GM18499 (cell line): ENCODE measurements around the gene MAZ.

Experiments
- ATAC-seq: cut with Tn5 transposase; IDR thresholded peaks from one replicate; pipeline ENCODE4 v1.9.1; 2021; ENCODE audit warnings: moderate number of reproducible peaks; ENCODE audit not compliant: insufficient read depth, unreplicated experiment

Gene MAZ

DNA sequence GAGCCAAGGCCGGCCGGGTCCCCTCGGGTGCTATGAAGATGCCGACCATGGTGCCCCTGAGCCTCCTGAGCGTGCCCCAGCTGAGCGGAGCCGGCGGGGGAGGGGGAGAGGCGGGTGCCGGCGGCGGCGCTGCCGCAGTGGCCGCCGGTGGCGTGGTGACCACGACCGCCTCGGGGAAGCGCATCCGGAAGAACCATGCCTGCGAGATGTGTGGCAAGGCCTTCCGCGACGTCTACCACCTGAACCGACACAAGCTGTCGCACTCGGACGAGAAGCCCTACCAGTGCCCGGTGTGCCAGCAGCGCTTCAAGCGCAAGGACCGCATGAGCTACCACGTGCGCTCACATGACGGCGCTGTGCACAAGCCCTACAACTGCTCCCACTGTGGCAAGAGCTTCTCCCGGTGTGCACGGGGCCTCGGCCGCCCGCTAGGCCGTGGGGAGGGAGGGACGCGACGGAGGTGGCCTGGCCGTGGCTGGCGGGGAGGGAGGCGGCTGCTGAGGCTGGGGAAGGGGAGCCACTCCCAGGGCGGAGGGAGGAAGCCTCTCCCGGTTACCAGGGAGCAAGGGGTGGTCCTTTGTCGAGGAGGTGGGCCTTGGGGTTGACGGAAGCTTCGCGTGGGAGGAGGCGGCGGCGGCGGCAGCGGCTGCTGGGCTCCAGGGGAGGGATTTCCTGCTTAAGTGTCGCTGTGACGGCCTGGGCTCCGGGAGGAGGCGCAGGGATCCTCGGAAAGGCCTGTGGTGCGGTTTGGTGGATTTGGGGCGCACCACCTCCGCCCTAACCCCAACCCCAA is 1.3 kb downstream of the MAZ start:
- ATAC-seq: no peak

DNA sequence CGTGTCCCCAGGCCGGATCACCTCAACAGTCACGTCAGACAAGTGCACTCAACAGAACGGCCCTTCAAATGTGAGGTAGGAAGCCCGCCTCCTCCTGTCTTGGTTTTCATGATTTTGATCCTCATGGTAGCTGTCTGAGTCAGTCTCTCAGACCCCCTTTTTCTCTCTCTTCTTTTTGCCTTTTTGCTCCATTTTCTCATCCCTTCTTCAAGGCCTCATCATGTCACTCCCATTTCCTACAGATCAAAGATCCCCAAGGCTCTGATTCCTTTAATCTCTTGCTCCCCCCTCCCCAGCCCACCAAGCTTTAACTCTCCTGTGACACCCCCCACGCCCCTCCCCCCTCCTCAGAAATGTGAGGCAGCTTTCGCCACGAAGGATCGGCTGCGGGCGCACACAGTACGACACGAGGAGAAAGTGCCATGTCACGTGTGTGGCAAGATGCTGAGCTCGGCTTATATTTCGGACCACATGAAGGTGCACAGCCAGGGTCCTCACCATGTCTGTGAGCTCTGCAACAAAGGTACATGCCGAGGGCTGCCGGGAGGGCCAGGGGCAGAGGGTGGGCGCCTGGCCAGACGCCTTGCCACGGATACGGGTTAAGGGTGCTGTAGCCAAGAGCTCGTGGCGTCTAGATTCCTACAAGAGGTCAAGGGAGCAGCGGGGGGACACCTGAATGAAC is 2.0 kb downstream of the MAZ start:
- ATAC-seq: no peak

DNA sequence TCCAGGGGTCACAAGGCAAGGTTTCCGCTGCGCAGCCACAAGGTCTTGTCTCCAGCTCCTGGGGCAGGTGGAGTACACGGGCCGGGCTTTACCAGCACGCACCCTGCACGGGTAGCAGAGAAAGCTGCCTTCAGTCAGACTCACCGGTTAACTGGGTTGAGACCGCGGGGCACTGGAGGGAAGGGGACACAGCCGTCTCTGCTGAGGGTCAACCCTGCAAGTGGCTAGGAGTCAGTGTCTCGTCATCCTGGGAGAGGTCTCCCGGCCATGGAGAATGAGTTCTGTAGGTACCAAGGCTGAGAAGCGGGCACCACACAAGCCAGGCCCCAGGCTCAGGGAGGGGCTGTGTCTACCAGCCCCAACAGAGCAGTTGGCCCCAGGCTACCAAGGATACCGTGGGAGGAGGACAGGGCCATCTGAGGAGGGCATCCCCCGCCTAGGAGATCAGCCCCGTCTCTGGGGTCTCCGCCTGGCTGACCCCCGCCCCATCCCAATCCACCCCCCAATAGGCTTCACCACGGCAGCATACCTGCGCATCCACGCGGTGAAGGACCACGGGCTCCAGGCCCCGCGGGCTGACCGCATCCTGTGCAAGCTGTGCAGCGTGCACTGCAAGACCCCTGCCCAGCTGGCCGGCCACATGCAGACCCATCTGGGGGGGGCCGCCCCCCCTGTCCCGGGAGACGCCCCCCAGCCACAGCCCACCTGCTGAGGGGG is 2.9 kb downstream of the MAZ start:
- ATAC-seq: no peak

DNA sequence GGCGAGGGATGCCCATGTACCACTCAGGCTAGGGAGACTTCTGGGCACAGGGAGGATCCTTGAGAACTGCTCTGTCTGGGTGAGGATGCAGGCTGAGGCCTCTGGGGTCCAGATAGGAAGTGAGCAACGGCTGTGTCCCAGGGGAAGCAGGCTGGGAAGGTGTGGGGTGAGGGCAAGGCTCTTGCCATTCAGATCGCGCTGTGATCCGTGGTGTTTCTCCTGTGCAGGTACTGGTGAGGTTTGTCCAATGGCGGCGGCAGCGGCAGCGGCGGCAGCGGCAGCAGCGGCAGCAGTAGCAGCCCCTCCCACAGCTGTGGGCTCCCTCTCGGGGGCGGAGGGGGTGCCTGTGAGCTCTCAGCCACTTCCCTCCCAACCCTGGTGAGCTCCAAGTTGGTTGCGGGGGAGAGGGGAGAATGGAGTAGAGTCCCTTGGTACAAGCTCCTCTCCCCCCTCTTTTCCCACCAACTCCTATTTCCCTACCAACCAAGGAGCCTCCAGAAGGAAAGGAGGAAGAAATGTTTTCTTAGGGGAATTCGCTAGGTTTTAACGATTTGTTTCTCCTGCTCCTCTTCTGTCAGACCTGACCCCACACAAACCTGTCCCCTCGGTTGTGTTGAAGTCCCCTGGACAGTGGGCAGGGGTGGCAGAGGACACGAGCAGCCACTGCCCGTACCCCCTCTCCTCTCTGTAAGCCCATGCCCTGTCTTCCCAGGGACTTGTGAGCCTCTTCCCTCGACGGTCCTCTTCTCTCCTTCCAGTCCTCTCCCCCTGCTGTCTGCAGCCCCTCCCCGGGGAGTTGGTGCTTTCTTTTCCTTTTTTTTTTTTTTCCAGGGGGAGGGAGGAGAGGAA is 3.7 kb downstream of the MAZ start:
- ATAC-seq: no peak

DNA sequence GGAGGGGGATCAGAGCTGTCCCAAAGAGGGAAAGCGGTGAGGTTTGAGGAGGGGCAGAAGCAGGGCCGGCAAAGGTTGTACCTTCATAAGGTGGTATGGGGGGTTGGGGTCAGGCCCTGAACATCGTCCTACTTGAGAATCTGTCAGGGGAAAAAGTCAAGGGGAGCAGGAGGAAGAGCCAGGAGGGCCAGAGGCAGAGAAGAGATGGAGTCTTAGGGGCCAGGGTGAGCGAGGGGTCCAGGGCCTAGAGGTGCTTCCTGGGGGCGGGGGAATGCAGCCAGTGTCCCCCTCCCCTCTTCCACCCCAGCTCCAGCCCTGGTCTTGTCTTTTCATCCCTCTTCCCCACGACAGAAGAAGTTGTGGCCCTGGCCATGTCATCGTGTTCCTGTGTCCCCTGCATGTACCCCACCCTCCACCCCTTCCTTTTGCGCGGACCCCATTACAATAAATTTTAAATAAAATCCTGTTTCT is 4.4 kb downstream of the MAZ start:
- no peak for ATAC-seq

DNA sequence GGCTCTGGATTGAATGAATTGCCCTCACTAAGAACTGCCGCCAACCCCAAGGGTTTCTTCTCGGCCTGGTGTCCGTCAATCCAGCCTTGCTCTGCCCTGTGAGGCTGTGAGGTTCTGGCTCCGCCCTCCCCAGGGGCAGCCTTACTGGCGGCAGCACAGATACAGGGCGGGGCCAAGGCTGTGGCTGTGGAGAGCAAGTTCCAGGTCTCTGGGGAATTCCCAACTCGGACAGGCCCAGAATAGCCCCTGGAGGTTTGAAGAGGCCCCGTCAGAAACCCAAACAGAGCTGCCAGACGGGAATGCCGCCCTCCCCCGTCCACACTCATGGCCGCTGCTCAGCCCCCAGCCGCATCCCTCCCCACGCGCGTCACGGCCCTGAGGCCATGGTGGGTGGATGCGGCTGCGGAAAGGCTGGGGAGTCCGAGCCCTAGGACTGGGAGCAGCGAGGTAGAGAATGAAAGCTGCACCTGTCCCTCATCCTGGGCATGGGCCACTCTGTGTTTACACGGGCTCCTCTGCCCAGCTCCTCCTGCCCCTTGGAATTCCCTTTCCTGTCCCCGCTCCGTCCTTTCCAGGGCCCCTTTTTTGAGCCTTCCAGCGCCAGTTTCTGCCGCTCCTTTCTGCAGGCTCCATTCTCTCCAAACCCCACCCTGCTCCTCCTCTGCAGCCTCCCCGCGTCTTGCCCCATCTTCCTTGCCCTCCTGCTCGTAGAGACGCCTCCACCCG is 5.0 kb downstream of the MAZ start:
- no peak for ATAC-seq

DNA sequence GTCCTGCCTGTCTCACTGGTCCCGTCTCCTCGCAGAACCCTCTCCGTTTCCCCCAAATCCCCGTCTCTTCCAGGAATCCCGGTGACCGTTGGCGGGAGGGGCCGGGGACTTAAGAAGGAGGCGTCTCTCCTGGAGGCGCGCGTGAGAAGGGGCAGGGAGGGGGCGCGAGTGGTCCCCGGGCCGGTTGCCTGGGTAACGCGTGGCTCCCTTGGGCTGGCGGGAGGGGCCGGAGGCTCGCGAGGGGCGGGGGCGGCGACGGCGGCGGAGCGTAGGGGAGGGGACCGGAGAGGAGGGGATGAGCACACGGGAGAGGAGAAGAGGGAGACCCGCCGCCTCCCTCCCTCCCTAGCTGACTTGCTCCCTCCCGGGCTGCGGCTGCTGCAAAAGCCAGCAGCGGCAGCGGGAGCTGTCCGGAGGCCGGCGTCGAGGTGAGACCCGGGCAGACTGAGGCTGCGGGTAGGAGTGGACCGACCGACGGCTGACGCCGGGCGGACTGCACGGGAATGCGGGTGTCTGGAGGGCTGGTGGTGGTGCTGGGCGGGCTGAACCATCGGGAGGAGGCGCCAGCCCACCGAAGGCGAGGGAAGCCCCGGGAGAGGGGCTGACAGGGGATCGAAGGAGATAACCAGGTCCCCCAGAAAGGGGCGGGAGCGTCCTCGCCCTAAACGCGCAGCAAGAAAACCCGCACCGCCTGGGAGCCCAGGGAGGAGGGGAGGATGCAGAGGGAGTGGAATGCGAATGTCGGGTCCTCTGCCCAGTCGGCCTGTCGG is 5.8 kb downstream of the MAZ start, which contains the start of gene PRRT2:
Gene PRRT2 (plus strand): TSS at position 298 of the 770 bp plus-strand sequence. CDS start 862 bp downstream, outside the sequence.
- no peak for ATAC-seq

DNA sequence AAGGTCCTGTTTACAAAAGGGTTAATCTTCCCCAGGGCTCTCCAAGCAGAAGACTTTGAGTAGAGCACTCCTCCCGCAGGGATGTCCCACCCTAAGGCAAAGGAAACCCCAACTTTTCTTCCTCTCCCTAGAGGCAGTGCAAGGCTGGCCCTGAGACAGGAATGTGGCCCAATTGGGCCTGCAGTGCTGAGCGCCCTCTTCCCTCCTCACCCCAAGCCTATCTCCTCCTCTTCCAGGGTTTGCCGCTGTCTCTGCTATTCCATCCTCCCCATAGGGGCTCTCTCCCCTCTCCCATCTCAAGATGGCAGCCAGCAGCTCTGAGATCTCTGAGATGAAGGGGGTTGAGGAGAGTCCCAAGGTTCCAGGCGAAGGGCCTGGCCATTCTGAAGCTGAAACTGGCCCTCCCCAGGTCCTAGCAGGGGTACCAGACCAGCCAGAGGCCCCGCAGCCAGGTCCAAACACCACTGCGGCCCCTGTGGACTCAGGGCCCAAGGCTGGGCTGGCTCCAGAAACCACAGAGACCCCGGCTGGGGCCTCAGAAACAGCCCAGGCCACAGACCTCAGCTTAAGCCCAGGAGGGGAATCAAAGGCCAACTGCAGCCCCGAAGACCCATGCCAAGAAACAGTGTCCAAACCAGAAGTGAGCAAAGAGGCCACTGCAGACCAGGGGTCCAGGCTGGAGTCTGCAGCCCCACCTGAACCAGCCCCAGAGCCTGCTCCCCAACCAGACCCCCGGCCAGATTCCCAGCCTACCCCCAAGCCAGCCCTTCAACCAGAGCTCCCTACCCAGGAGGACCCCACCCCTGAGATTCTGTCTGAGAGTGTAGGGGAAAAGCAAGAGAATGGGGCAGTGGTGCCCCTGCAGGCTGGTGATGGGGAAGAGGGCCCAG is 6.7 kb downstream of the MAZ start:
- ATAC-seq: no peak

DNA sequence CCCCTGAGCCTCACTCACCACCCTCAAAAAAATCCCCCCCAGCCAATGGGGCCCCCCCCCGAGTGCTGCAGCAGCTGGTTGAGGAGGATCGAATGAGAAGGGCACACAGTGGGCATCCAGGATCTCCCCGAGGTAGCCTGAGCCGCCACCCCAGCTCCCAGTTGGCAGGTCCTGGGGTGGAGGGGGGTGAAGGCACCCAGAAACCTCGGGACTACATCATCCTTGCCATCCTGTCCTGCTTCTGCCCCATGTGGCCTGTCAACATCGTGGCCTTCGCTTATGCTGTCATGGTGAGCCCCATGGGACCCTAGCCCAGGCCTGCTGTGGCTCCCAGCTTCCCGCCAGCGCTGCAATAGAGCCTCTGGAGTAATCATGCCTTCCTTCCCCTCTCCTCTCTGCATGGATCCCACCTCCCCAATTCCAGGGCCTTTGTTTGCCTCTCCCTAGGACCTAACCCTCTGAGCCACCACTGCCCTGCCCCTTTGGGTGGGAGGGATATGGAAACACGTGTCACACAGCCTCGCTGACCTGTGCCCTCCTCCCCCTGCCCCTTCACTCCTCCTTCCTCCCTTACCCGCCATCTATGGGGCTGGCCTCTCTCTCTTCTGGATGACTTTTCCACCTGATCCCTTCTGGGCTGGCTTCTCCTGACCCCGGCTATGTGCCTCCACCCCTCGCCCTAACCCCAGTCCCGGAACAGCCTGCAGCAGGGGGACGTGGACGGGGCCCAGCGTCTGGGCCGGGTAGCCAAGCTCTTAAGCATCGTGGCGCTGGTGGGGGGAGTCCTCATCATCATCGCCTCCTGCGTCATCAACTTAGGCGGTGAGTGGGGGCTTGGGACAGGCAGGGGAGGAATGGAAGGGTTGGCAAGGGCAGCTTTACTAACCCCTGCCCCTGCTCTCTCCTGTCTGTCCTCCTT is 7.6 kb downstream of the MAZ start:
- no peak for ATAC-seq

DNA sequence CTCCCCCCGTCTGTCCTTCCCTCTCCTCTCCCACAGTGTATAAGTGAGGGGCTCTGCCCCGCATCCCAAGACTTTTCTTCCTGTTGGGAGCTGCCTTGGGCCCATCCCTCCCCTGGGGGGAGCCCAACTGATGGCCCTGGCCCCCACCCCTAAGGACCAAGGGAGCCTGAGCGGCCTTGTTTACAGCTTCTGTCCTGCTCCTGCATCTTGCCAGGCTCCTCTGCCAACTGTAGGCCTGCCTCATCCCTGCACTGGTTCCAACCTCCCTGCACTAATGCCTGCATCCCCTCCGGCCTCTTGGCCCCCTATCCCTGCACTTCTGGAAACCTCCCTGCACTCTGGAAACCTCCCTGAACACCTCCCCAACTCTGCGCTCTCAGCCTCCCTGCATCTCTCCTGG is 8.3 kb downstream of the MAZ start:
- ATAC-seq: no peak

DNA sequence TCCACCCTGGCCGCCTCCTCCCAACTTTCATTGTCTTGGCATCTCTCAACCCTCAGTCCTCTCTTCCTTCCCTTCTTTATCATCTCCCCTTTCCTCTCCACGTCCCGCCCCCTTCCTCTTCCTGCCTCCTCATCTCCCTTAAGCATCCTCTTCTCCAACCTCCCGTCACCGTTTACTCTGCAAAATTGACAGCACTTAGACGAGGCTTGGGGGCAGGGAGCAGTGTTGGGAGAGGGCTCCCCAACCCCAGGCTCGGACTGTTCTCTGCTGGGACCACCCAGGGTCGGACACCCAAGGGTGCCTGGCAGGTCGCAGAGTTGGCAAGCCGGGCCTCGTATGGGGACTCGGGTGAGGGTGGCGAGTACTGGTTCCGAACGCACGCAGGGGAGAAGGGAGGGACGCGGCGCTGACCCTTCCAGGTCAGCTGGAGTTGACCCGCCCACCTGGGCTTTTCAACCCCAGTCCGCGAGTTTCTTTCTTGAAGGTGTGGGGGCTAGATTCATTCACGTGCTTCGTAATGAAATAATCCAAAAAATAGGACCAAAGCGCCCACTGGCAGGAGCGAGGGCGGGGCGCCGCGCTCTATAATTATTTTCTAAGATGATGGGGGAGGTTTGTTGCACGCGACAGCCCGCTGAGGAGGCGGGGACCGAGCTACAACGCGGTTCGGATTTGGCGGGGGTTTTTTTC is 8.8 kb downstream of the MAZ start:
- no peak for ATAC-seq

DNA sequence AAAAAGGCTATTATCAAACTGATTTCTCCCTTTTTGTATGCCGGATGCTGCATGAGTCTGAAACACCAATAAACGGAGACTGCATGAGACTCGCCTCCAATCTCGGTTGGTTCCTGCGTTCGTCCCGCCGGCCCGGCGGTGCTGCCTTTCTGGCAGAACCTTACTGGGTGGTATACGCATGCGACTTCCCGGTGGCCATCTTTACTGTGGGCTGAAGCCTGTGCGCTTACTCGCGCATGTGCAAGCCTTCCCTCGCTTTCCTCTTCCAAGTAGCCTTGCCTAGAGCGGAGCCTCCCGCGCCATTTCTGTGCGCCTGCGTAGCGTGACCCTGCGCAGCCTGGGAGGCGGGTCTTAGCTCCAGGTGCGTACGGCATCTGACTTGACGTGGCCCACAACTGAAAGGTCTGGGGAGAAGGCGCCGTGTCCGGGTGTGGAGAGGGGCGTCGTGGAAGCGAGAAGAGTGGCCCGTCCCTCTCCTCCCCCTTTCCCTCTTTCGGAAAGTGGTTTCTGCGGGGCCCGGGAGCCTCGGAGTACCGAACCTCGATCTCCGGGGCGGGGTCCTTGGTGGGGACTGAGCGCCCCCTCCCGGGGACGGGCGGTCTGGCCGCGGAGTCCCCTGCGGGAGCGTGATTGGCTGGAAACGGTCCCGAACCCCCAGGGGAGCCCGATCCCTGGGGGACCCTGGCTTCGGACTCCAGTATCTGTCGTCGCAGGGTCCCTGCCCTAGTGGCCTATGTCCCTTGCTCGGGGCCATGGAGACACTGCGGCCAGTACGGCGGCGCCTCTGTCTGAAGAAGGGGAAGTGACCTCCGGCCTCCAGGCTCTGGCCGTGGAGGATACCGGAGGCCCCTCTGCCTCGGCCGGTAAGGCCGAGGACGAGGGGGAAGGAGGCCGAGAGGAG is 9.7 kb downstream of the MAZ start, which contains the start of gene PAGR1:
Gene PAGR1 (plus strand): TSS at position 360 of the 901 bp plus-strand sequence. CDS start 374 bp downstream, at position 734.
- ATAC-seq: peak; percentile 45

DNA sequence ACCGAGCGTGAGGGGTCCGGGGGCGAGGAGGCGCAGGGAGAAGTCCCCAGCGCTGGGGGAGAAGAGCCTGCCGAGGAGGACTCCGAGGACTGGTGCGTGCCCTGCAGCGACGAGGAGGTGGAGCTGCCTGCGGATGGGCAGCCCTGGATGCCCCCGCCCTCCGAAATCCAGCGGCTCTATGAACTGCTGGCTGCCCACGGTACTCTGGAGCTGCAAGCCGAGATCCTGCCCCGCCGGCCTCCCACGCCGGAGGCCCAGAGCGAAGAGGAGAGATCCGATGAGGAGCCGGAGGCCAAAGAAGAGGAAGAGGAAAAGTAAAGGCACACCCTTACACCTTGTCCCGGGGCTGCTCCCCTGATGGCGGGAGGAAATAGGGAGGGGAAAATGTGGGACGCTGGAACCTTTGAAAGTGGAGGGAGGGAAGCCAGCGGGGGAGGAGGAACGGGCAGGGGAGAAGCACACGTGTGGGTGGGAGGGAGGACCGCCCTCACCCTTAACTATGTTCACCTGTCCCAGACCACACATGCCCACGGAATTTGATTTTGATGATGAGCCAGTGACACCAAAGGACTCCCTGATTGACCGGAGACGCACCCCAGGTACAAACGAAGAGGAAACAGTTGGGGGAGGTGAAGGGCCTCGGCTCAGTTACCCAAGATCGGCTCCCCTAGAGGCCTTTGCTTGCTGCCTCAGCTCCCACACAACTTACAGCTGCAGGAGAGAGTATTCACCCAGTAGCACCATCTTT is 10.5 kb downstream of the MAZ start:
- no peak for ATAC-seq

DNA sequence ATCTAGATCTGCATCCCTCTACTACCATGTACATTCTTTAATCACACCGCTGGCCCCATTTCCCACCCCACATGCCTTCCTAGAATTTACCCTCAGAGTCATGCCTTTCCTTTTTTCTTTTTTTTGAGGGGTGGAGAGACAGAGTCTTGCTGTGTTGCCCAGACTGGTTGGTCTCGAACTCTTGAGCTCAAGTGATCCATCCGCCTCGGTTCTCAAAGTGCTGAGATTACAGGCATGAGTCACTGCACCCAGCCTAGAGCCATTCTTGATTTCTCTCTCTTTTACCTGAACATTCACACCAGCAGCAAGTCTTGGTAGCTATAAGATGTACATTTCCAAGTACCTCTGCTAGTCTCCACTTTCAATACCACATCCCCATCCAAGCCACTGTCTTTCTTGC is 11.8 kb downstream of the MAZ start:
- no peak for ATAC-seq
